DOHH2 (cell line): ENCODE data around the gene PLXNB1.
A peak's percentile ranks its signal among the peaks of the same experiment; 100 is the strongest.

Experiments used
- H3F3A ChIP-seq: fragments of 200-600 bp; sonication (generic), shearing (Covaris generic); 2 replicates; pipeline ENCODE4 v1.6.0; 2016; ENCODE audit warnings: antibody characterized with exemption, mild to moderate bottlenecking; ENCODE audit not compliant: control insufficient read depth, insufficient read depth
- H3K27ac ChIP-seq: fragments of 200-600 bp; sonication (generic); 2 replicates; pipeline ENCODE4 v1.5.1; 2014; ENCODE audit warnings: low read depth, mild to moderate bottlenecking, low read length, moderate library complexity
- H3K27me3 ChIP-seq: fragments of 200-600 bp; sonication (generic); 2 replicates; pipeline ENCODE4 v1.6.1; 2014; ENCODE audit warnings: mild to moderate bottlenecking, low read length, mixed read lengths; ENCODE audit not compliant: control insufficient read depth
- H3K36me3 ChIP-seq: fragments of 200-600 bp; sonication (generic); 2 replicates; pipeline ENCODE4 v1.6.1; 2014; ENCODE audit warnings: mild to moderate bottlenecking, low read length, moderate library complexity, mixed read lengths; ENCODE audit not compliant: control insufficient read depth
- H3K4me1 ChIP-seq: fragments of 200-600 bp; sonication (generic); 2 replicates; pipeline ENCODE4 v1.6.1; 2014; ENCODE audit warnings: mild to moderate bottlenecking, low read length, mixed read lengths; ENCODE audit not compliant: control insufficient read depth
- H3K4me2 ChIP-seq: fragments of 200-600 bp; sonication (generic); 2 replicates; pipeline ENCODE4 v1.6.0; 2014; ENCODE audit warnings: mild to moderate bottlenecking, low read length, moderate library complexity
- H3K4me3 ChIP-seq: fragments of 200-600 bp; sonication (generic); 2 replicates; pipeline ENCODE4 v1.5.1; 2014; ENCODE audit warnings: mild to moderate bottlenecking, low read length, mixed read lengths
- H3K79me2 ChIP-seq: fragments of 200-600 bp; sonication (generic); 2 replicates; pipeline ENCODE4 v1.6.1; 2014; ENCODE audit warnings: mild to moderate bottlenecking, low read length, mixed read lengths; ENCODE audit not compliant: control insufficient read depth
- H3K9me2 ChIP-seq: fragments of 200-600 bp; sonication (generic); replicated peaks from 2 replicates; pipeline ENCODE4 v1.6.1; 2014; ENCODE audit warnings: mild to moderate bottlenecking, low read length, mixed read lengths; ENCODE audit not compliant: control insufficient read depth
- H3K9me3 ChIP-seq: fragments of 200-600 bp; sonication (generic); 2 replicates; pipeline ENCODE4 v1.6.1; 2014; ENCODE audit warnings: antibody characterized with exemption, low read length, mixed read lengths; ENCODE audit not compliant: control insufficient read depth, insufficient read depth
- H4K20me1 ChIP-seq: fragments of 200-600 bp; sonication (generic); 2 replicates; pipeline ENCODE4 v1.6.0; 2014; ENCODE audit warnings: low read depth, mild to moderate bottlenecking, antibody characterized with exemption, low read length, moderate library complexity; ENCODE audit not compliant: control insufficient read depth, insufficient read depth
- CTCF ChIP-seq: fragments of 200-600 bp; sonication (generic); IDR thresholded peaks from one replicate; pipeline ENCODE4 v1.5.1; 2014; ENCODE audit warnings: antibody characterized with exemption, mild to moderate bottlenecking, low read depth, low read length; ENCODE audit not compliant: poor library complexity, severe bottlenecking
- EZH2phosphoT487 ChIP-seq: fragments of 200-600 bp; sonication (generic); IDR thresholded peaks from 2 replicates; pipeline ENCODE4 v1.6.1; 2017; ENCODE audit warnings: borderline replicate concordance, mild to moderate bottlenecking, antibody characterized with exemption, low read length, moderate library complexity, mixed read lengths

PLXNB1 gene

GRCh38 chr3:48432411-48433371 lies 2.8 kb upstream of the PLXNB1 start:
- no peaks in the 10 kb centered on the region for H3F3A ChIP-seq
- H3K27ac ChIP-seq: no peak overlapping the region
- H3K9me2 ChIP-seq: no peaks in the 10 kb centered on the region
- H3K36me3 ChIP-seq: peaks cover 37% of the 10 kb centered on the region
- H3K27me3 ChIP-seq: peaks cover 12% of the 10 kb centered on the region
- TF ChIP-seq EZH2phosphoT487 (no peak), CTCF (peak; percentile 45)
- no peaks in the 10 kb centered on the region for H3K9me3 ChIP-seq
- H3K79me2 ChIP-seq: peaks cover 16% of the 10 kb centered on the region
- H3K4me3 ChIP-seq: no peak overlapping the region
- H4K20me1 ChIP-seq: no peaks in the 10 kb centered on the region
- H3K4me2 ChIP-seq: no peak overlapping the region
- peaks cover 29% of the 10 kb centered on the region for H3K4me1 ChIP-seq

GRCh38 chr3:48431224-48432029 lies 1.5 kb upstream of the PLXNB1 start:
- no peak for TF ChIP-seq EZH2phosphoT487
- TF ChIP-seq CTCF: no peak
- H3K79me2 ChIP-seq: peaks cover 13% of the 10 kb centered on the region
- H3K4me3 ChIP-seq: no peak overlapping the region
- H4K20me1 ChIP-seq: no peaks in the 10 kb centered on the region
- H3F3A ChIP-seq: no peaks in the 10 kb centered on the region
- H3K36me3 ChIP-seq: peaks cover 37% of the 10 kb centered on the region
- peaks cover 16% of the 10 kb centered on the region for H3K27me3 ChIP-seq
- H3K4me1 ChIP-seq: peaks cover 19% of the 10 kb centered on the region
- H3K27ac ChIP-seq: no peak overlapping the region
- H3K4me2 ChIP-seq: no peak overlapping the region
- H3K9me3 ChIP-seq: no peaks in the 10 kb centered on the region
- no peaks in the 10 kb centered on the region for H3K9me2 ChIP-seq

GRCh38 chr3:48430708-48431101 lies 819 bp upstream of the PLXNB1 start:
- Histone ChIP-seq H3K79me2 (peaks cover 10% of the 10 kb centered on the region), H3K4me1 (peaks cover 12% of the 10 kb centered on the region), H3K27ac (no peak overlapping the region), H3K36me3 (peaks cover 37% of the 10 kb centered on the region), H3K4me3 (no peak overlapping the region), H4K20me1 (no peaks in the 10 kb centered on the region), H3F3A (no peaks in the 10 kb centered on the region), H3K9me3 (no peaks in the 10 kb centered on the region), H3K4me2 (no peak overlapping the region), H3K9me2 (no peaks in the 10 kb centered on the region), H3K27me3 (peaks cover 16% of the 10 kb centered on the region)
- TF ChIP-seq EZH2phosphoT487 (no peak), CTCF (no peak)
